KBM-7 (cell line): ENCODE measurements around the gene DUOX2.

Experiments used
- DNase-seq: peaks from one replicate; pipeline ENCODE4 v3.0.0-alpha.2; 2015
- in situ Hi-C: fragments of 300-500 bp; cut with MboI; formaldehyde crosslinking; loops from 2 replicates; pipeline ENCODE4 v1.14.3; 2020; ENCODE audit warnings: low sequenced_read_pairs, low pct_unique_long_range_greater_than_20kb, mixed read lengths

Gene DUOX2

DNA sequence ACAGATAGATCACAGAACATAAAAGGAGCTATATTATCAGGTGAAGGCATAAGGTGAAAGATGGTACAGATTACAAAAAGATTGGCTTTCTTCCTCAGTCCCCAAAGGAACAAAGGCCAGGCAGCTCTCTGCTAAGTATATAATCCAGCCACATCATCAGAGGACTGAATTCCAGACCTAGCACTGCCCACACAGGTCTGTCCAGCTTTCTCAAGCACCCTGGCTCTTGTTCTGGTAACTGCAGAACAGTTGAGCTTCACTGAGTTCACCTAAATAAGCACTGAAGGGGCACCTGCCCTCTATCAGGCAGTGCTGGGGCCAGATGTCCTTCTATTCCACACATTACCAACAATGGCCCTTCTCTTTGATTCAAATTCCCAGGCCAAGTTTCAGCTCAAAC is 9.4 kb upstream of the DUOX2 start:
- in situ Hi-C loops, result loop anchor here (25.0 kb wide), 1 partner anchor 161 kb away; the partner anchor contains the start of gene TERB2

DNA sequence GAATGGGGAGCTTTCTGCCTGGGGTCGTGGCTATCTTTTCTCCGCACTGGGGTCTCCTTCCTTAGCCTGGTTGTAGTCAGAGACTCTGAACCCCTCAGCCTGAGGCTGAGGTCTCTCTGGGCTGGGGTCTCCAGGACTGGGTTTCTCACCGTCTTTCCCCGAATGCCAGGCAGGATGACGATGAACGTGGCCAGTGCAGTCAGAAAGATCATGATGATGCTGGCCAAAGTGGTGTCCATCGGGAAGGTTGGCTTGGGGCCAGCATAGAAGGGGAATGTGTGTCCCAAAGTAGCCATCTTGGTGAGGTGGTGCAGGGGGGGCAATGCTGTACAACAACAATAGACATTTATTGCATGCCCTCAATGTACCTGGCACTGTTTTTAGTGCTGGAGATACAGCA is 8.7 kb upstream of the DUOX2 start:
- in situ Hi-C loops, result loop anchor here (25.0 kb wide), 1 partner anchor 160 kb away; the partner anchor contains the start of gene TERB2
- no peak for DNase-seq

More for the DNA sequence above, 9.4 kb upstream of the DUOX2 start:
- DNase-seq, result no peak

DNA sequence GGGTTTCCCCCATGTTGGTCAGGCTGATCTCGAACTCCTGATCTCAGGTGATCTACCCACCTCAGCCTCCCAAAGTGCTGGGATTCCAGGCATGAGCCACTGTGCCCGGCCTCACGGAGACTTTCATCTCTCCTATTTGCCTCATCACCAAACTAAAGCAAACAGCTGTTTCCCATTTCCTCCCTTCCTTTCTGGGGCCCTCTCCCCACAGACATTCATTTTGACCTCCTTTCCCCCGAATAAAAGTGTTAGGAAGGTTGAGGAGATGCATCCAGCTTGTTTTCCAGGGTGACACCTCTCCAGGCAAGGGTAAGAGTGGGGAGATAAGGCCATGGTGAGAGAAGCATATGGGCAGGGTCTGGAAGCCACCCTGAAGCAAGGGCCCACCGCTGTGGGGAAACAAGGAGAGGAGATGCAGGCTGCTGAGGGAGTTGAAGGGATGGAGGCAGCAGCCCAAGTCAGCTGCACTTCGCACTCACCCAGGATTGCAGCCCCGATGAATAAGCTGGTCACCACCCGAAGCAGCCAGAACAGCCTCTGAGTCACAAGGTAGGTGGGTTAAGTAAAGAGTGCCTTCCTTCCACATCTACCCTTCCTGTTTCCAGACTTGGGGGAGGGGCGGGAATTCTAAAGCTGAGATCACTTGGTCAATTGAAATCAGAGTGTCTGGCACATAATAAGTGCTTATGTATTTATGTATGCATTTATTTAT is 7.9 kb upstream of the DUOX2 start:
- in situ Hi-C loops, result loop anchor here (25.0 kb wide), 1 partner anchor 160 kb away; the partner anchor contains the start of gene TERB2

DNA sequence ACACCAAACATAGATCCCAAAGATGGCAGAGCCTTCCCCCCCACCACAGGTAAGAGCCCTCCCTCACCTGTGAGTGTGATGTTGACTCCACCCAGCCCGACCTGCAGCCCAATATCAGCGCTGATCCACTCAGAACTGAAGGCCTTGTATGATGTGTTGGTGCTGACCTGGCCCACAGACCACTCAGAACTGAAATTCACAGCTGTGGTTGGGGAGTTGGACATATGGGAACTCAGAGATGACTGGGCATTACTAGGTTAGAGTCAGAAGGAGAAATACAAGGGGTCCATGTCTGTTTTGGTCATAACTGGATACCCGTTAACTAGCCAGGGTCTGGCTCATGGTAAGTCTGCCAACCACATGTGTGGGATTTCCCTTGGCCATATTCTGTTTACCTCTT is 7.0 kb upstream of the DUOX2 start:
- DNase-seq, result no peak
- in situ Hi-C loops, result loop anchor here (25.0 kb wide), 1 partner anchor 159 kb away; the partner anchor contains the start of gene TERB2

More for the DNA sequence above, 7.9 kb upstream of the DUOX2 start:
- DNase-seq, result no peak

DNA sequence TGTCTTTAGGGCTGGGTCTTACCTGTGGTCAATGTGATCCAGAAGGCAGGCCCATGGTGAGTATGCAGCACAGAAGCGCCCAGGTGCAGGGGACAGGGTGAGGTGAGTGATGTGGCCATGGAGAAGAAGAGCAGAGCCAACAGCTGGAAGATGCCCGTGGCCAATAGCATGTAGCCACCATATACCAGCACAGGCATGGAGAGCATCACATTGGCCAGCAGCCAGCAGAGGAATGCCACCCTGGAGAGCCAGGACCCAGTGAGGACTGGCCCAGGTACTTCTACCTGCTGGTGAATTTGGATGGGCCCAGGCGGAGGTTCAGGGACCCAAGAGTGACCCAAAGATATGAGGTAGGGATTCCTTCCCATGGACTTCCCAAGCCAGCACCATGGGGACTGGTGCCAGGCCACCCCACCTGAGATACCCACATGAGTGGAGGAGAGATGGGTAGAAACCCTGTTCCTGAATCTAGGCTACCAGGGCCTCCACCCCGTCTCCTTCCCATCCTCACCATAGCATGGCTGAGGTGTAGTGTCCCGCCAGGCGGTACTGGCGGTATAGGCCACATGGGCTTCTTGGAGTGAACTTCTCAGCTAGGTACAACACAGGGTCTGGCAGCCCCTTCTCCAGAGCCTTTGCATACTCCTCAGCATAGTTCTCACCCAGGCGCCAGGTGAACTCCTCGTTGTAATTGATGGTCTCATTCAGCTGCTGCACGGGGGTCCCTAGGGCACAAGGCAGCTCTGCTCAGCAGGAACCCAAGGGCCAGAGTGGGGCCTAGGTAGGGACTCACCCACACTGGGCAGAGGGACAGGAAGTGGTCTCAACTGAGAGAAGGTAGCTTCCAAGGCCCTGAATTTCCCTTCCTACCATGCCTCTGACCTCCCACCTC is 6.4 kb upstream of the DUOX2 start:
- in situ Hi-C loops, result loop anchor here (25.0 kb wide), 1 partner anchor 158 kb away; the partner anchor contains the start of gene TERB2
- no peak for DNase-seq

DNA sequence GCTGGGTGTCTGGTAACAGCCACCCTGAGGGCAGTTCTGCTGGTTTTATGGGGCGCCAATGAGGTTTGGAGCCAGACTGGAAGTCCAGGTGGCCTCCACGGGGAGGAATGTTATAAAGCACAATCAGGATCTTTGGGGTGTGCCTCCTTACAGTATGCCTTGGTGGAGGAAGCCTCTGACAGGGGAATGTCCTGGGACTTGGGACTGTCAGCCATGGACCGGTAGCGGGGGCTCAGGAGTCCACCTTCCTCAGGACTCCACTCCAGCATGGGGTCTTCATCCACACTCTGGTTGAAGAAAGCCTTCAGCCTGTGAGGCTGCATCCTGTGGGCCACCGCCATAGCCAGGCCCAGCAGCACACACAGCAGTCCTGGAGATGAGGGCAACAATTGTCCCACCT is 5.0 kb upstream of the DUOX2 start:
- in situ Hi-C loops, result loop anchor here (25.0 kb wide), 1 partner anchor 157 kb away; the partner anchor contains the start of gene TERB2

DNA sequence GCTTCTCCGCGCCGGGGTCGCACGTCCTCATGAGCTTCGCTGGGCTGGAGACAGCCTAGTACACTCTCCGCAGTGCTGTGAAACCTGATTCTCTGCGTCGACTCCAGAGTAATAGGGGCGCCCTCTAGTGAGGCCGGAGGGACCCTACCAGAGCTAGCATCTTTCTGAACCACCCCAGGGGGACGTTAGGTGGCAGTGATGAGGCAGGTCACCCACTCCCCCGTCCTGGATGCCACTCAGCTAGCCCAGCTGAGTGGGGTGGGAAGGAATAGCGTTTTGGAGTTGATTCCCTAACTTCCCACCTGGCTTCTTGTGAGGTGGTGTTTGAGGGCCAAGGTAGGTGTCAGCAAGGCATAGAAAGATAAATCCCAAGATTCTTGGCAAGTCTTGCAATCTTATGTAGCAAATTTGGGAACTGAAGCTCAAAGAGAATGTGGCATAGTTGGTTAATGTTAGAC is 4.2 kb upstream of the DUOX2 start:
- in situ Hi-C loops, result loop anchor here (25.0 kb wide), 1 partner anchor 156 kb away; the partner anchor contains the start of gene TERB2
- DNase-seq, result peak; percentile 94

More for the DNA sequence above, 5.0 kb upstream of the DUOX2 start:
- DNase-seq, result no peak

DNA sequence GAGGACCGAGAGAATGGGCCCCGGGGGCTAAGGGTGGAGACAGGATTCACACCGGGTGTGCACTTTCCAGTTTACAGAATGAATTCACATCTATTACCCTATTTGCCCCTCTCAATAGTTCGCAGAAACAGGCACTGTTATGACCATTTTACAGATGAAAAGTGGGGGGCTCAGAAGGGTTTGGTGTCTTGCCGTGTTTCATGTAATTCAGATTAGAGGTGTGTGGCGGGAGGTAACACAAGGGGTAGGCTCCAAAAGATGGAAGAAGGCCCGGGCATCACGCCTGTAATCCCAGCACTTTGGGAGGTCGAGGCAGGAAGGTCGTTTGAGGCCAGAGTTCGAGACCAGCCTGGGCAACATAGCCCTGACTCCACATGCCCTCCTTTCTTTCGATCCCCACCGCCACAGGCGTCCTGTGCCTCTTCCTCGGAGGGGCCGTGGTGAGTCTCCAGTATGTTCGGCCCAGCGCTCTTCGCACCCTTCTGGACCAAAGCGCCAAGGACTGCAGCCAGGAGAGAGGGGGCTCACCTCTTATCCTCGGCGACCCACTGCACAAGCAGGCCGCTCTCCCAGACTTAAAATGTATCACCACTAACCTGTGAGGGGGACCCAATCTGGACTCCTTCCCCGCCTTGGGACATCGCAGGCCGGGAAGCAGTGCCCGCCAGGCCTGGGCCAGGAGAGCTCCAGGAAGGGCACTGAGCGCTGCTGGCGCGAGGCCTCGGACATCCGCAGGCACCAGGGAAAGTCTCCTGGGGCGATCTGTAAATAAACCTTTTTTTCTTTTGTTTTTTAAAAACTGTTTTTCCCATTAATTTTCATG is 3.5 kb upstream of the DUOX2 start:
- in situ Hi-C loops, result loop anchor here (25.0 kb wide), 1 partner anchor 155 kb away; the partner anchor contains the start of gene TERB2
- DNase-seq, result no peak

DNA sequence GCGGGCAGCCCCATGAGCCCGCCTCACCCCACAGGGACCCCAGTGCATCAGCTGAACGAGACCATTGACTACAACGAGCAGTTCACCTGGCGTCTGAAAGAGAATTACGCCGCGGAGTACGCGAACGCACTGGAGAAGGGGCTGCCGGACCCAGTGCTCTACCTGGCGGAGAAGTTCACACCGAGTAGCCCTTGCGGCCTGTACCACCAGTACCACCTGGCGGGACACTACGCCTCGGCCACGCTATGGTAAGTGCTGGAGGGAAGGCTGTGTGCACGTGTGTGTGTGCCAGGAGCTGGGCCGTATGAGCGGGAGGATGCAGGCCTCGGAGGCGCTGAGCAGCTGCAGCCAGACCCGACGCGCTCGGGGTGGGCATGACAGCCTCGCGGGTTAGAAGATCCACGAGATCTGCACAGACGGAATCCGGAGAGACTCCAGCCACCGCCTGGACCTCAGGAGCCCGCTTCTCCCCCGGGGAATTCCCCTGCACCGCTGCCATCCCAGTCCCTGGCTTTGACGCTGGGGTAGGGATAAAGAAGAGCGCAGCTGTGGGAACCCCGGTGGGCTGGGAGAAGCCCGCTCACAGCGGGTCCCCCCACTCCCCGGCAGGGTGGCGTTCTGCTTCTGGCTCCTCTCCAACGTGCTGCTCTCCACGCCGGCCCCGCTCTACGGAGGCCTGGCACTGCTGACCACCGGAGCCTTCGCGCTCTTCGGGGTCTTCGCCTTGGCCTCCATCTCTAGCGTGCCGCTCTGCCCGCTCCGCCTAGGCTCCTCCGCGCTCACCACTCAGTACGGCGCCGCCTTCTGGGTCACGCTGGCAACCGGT is 2.7 kb upstream of the DUOX2 start:
- in situ Hi-C loops, result loop anchor here (25.0 kb wide), 1 partner anchor 154 kb away; the partner anchor contains the start of gene TERB2
- DNase-seq, result no peak

DNA sequence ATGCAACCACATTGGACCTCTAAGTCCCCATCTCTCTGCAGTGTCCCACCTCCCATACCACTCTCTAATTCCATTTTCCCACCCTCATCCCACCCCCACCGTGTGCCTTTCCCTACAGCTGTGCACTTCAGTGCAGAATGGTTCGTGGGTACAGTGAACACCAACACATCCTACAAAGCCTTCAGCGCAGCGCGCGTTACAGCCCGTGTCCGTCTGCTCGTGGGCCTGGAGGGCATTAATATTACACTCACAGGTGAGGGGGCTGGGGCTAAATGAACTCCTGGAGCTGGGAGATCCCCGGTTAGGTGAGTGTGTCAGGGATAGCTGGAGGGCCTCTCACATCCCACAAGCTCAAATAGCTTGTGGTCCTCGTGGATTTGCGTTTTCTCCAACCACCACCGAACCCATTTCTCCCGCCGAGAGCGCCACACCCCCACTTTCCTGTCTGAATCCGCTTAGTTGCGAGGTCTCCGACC is 2.1 kb upstream of the DUOX2 start:
- no peak for DNase-seq
- in situ Hi-C loops, result loop anchor here (25.0 kb wide), 1 partner anchor 154 kb away; the partner anchor contains the start of gene TERB2

DNA sequence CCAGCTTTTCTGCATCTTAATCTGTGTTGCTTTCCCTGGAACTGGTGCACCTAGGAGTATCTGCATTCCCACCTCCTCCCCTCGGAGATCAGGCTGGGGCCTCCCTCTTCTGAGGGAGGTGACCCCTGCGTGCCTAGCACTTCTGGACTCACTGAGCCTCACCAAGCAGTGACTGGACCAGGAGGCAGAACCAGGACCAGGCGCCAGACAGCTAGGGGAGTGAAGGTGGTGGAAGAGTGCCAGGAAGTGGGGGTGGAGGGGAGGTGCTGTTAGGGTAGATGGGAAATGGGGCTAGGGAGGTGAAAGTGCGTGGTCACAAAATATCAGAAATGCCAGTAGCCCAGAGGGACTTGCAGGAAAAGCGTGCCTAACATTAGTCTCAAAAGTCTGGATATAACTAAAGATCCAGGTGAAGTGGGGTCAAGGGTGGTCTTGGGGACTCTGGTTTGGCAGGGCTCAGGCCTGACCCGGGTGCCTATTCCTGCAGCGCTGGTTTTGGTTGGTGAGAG is 1.4 kb upstream of the DUOX2 start:
- DNase-seq, result no peak
- in situ Hi-C loops, result loop anchor here (25.0 kb wide), 1 partner anchor 153 kb away; the partner anchor contains the start of gene TERB2

DNA sequence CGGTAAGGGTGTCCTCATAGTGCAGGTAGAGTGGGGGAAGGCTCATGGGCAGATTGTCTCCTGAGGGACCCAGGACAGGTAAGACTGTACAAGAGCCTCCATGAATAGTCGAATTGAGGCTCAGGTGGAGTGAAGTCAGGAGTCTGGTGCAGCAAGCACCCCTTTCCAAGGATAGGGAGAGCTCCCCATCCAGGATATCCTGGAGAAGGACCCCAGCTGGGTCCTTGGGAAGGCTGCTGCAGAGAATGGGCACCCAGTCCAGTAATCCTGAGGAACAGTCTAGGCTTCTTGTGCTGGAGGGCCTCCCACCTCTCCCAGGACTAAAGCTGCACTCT is 746 bp upstream of the DUOX2 start:
- no peak for DNase-seq
- in situ Hi-C loops, result loop anchor here (25.0 kb wide), 1 partner anchor 152 kb away; the partner anchor contains the start of gene TERB2

DNA sequence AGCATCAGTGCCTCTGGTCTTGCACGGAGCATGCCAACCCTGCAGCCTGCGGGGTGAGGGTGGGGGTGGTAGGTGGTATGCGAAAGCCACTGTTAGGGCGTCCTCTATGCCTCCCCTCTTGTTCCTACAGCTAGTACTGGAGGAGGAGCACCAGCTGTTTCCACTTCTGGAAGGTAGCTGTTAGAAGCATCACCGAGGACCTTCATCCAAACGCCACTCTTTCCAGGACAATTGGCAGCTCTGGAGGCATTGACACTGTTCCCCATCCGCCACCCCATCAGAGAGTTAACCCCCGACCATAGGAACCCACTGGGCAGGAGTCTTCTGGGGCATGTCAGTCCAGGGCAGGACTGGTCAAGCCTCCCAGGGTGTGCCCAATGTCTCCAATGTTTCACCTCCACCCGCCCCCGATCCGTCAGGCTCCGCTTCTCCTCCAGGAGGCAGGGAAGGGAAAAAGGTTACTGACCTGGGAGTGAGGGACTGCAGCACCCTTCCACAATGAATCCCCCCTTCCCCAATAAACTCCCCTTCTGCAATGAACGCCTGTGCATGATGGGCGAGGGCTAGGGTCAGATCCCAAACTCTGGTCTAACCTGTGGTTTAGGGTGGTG is 487 bp downstream of the DUOX2 start:
- DNase-seq, result no peak
- in situ Hi-C loops, result loop anchor here (25.0 kb wide), 1 partner anchor 151 kb away; the partner anchor contains the start of gene TERB2

DNA sequence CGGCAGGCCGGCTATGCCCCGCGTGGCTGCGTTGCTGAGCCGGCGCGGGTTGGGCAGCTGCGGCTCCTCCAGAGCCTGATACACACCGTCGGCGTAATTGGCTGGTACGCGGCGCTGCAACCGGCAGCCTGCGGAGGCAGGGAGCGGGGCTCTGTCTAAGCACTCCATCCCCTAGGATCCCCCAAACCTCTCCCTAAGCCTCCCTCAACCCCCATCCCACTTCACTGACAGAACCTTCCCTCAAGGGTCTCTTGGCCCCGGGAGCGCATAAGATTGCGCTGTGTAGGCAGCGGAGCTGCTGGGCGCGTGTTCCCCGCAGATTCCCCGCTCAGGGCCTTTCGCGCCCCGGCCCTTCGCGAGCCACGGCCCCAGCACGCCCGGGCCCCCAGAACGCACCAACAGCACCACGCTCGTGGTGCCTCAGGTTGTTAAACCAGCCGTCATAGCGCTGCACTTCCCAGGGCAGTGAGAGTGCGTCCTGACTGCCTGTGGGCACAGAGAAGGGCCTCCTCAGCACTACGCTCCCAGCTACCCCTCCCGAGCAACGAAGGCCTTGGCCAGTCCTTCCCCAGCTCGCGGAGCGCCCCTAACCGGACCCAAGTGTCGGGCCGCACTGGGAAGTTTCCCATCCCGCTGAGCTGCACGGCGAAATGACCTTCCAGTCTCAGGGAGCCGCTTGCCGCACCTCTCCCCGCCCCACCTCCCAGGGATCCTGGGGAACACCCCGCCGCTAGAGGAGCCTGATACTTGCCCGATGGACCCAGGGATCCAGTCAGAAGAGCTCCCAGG is 1.2 kb downstream of the DUOX2 start:
- peak; percentile 18 for DNase-seq
- in situ Hi-C loops, result loop anchor here (25.0 kb wide), 1 partner anchor 150 kb away; the partner anchor contains the start of gene TERB2

DNA sequence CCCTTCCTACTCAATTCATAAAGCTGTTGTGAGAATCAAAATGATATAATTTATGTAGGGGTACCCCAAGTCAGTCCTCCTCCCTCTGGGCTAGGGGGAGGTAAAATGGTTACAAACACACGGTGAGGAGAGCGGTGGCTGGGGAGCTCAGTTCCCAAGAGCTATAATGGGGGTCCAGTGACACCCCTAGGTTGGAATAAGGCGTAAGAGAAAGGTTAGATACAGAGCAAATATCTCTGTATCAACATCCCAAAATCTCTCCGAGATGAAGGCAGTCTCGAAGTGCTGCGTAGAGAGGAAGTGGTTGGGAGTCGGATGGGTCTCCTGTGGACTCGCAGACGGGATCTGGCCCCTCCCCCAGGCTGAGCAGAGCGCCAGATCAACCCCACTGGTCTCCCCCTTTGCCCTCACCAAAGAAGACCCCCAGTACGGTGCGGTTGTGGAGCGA is 1.8 kb downstream of the DUOX2 start:
- in situ Hi-C loops, result loop anchor here (25.0 kb wide), 1 partner anchor 150 kb away; the partner anchor contains the start of gene TERB2
- DNase-seq, result no peak
